KBM-7 (cell line): ENCODE results near the gene SEC22C.

Experiments
- DNase-seq: peaks from one replicate; pipeline ENCODE4 v3.0.0-alpha.2; 2015
- in situ Hi-C: fragments of 300-500 bp; cut with MboI; formaldehyde crosslinking; loops from 2 replicates; pipeline ENCODE4 v1.14.3; 2020; ENCODE audit warnings: low sequenced_read_pairs, low pct_unique_long_range_greater_than_20kb, mixed read lengths

SEC22C gene

DNA sequence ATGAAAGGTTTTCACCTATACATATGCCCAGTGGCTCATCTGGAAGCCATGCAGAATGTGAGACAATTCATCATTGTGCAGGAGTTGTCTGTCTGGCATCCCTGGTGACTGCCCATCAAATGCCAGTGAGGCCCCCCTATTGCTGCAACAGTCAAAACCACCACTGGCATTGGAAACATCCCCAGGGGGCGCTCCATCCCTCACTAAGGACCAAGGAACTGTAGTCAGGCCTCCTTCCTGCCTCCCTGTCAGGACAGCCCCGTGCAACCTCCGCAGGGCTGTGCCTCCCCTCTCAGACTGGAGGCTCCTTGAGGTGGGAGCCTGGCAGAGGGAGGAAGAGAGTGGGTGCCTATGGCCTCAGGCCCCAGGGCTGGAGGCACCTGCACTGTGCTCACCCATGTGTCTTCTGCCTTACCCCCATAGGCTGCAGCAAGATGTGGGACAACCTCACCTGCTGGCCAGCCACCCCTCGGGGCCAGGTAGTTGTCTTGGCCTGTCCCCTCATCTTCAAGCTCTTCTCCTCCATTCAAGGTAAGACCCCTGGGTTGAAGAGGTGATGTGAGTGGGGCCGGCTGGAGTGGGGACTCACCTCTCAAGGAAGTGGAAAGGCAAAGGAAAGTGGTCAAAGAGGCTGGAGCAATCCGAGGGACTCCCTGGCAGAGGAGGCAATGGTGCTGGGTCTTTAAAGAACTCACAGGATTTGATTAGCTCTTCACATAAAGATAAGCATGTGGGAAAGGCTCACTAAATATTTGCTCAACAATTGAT, 62.8 kb downstream of the SEC22C start:
- in situ Hi-C loops: no loop called here

DNA sequence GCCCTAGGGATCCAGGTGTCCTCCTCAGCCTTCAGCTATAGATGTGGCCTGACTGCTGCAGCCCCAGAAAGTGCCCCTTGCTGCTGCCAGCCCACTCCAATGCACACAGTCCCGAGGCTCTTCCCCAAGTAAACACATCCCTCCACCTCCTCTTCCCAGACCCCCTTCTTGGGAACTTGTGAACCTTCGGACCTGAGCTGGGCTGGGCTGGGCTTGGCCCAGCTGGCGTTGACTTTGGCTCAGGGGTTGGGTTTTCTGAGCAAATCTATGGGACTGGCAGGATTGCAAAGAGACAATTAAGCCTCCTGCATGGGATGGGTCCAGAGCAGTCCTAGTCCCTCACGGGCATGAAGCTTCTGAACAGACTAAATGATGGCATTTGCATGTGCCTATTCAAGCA, 64.7 kb downstream of the SEC22C start:
- DNase-seq: no peak
- in situ Hi-C loops: no loop called here

More for the DNA sequence above, 62.8 kb downstream of the SEC22C start:
- DNase-seq: no peak

DNA sequence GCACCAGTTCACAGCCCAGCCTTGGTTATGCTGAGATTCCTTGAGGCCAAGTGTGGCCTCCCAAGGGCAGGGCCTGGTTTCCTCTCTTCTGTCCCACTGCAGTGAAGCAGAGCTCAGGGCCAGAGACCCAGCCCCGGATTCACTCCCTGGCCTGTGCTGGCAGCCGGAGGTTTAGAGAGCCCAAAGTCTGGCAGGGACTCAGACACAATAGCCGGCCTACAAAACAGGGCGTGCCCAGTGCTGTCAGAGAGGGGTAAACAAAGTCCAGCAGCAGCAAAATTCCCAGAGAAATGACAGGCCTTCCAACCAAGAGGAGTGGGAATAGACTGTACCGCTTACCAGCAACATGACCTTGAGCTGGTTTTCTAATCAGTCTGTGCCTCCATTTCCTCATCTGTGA, 65.3 kb downstream of the SEC22C start:
- in situ Hi-C loops: no loop called here
- DNase-seq: no peak

DNA sequence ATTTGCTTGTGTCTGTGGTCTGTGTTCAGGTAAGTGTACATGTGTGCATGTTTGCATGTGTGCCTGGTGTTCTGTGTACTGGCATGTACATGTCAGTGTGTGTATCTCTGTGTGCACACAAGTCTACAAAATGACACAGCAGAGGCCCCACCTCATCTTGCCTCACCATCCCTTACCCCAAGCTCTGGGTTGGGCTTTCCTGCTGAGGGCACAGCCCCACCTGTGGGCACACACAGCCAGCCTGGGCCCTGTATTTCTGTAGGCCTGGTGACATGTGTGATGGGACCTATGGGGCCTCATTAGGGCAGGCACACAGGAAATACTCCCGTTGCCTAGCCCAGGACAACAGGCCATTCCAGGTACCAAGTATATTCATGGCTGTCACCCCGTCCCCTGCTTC, 65.8 kb downstream of the SEC22C start:
- in situ Hi-C loops: no loop called here
- no peak for DNase-seq

DNA sequence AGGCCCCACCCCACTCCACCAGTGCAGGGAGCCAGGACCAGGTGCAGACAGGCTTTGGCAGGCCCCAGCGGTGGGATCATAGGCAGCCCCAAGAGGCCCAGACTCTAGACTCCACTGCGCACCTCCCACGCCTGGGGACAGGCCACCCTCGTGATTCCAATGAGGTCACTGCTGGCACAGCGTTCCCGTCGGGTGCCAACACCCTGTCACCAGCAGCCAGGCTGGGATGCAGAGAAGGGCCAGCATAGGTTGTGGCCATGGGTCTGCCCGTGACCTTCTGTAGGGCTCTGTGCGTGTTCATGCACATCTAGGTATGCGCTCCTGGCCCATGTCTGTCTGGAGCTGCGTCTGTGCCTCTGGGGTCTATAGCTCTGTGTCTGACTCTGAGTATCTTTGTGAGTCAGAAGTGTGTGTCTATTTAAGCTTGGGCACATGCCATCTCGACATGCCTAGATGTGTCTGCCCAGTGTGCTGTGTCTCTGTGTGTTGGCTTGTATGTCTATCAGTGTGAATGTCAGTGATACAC, 66.3 kb downstream of the SEC22C start:
- in situ Hi-C loops: no loop called here

DNA sequence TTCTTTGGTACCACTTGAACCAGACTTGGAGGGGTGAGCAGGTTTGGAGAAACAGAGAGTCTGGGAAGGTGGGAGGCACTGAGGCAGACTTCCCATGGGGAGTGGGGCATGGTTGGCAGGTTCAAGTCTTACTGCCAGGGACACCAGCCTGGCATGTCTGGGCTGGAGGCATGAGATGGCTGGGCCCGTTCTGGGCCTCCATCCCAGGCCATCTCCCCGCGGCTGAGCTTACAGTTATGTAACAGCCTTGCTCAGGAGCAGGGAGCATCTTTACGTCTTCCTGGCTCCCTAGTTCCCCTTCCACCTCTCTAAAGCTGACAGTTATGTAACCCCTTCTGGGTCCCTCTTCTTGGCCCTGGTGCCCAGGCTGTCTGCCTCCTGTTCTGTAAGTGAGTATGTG, 66.9 kb downstream of the SEC22C start:
- in situ Hi-C loops: no loop called here

More for the DNA sequence above, 66.3 kb downstream of the SEC22C start:
- no peak for DNase-seq

DNA sequence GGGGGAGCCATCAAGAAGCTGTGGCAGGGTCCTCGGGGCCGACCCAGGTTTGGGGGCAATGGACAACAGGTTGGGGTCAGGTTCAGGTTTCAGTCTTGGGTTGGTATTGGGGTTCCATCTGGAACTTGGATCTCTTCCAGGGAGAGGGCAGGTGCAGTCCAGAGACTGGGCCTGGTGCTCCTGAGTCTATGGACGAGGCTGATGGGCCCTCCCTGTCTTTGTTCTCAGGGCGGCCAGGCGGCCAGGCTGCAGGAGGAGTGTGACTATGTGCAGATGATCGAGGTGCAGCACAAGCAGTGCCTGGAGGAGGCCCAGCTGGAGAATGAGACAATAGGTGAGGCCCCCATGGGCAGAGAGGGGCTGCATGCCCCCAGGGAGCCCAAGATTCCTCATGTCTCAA, 68.2 kb downstream of the SEC22C start:
- in situ Hi-C loops: no loop called here
- no peak for DNase-seq

More for the DNA sequence above, 66.9 kb downstream of the SEC22C start:
- no peak for DNase-seq

DNA sequence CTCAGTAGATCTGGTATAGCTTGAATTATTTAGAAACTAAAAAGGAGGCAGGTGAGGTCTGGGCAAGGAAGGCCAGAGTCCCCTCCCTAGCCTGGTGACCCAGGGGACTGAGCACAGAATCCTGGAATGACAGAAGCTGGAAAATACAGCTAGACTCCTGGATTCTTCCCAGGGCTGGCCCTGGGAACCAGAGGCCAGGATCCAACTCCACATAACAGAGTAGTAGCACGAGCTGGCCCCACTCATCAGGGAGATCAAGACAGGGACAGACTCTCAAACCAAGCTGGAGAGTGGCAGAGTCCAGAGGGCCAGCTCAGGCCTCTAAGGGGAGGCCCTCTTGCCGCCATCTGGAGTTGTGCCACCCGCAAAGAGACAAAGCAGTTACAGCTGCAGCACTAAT, 68.6 kb downstream of the SEC22C start:
- in situ Hi-C loops: no loop called here
- no peak for DNase-seq

DNA sequence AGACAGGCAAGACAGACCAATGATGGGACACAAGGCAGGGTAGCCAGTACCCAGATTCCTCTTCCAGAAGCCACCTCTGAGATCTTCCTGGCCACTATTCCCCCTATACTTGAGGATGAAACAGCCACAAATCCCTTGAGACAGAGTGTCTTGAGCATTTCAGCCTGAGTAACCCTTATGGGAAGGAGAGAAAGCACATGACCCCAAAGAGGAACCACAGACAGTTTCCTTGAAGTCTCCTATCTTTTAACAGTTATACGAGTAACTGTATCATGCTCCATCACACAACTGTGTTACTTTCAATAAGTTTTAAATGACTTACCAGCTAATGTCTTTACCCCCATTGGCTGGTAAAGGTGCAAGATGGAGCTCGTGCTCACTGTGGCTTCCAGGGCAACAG, 70.0 kb downstream of the SEC22C start:
- in situ Hi-C loops: no loop called here
- DNase-seq: no peak

DNA sequence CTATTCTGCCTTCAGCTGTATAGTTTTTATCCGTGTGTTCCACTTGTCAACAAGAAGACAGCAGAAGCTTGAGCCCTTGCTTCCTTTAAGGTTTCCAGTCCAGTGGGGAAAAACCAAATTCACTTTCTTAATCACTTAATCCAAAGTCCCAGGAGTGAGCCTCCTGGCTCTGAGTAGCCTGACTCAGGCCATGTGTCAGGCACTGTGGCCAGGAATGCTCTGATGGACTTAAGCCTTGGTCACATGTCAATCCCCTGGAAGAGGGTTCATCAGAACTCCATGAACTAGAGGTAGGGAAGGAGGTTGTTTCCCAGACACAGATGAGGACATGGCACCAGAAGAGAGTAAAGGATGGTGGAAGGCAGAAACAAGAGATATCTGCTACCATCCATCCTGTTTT, 70.6 kb downstream of the SEC22C start:
- DNase-seq: no peak
- in situ Hi-C loops: no loop called here

DNA sequence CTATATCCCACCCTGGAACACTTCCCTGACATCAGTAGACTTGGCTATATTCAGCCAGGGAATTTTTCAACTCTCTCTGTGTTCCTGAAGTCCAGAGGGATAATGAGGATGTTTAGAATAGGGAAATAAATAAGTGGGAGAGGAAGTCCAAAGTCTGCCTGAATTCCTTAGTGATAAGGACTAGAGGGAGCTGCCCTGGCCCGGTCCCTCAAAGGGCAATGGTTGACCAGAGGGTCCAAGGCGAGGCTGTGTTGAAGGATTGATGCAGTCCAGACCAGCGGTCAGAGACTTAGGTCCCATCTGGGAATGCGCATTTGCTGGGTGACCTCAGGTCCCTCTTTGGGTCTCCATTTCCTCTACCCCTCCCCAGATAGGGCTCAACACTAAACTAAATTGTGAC, 71.4 kb downstream of the SEC22C start:
- in situ Hi-C loops: no loop called here
- DNase-seq: no peak

DNA sequence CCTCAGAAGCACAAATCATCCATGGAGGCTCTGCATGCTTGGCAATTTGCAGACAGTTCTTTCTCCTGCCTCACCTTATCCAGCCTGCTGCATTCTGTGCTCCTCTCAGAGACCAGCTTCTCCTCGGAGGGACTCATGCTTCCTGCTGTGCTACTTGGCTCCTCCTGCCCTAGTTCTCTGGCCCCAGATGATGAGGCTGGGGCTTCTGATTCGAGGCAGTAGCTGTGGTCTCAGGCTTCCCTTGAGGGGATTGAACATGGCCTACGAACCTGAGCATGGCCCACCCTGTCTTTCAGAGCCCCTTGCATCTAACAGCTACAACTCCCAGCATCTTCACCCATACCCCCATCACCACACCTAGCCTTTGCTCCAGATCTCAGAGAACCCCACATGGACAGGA, 72.7 kb downstream of the SEC22C start:
- in situ Hi-C loops: no loop called here
- no peak for DNase-seq

DNA sequence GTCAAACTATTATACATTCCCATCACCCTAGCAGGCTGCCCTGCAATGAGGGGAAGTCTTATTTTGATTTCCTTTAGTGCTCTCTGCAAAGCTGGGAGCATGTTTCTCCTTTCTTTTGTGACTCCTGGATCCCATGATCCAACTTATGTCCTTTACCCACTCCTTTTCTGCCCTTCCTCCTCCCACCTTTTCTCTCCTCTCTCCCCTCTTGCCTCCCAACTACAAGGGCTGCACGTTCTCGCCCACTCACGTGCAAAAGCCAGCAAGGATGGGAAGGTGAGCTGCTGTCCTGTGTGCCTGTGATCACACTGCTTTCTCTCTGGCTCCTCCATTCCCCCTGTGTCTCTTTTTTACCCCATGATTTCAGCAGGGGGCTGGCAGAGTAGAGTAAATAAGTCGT, 73.2 kb downstream of the SEC22C start:
- no peak for DNase-seq
- in situ Hi-C loops: no loop called here

DNA sequence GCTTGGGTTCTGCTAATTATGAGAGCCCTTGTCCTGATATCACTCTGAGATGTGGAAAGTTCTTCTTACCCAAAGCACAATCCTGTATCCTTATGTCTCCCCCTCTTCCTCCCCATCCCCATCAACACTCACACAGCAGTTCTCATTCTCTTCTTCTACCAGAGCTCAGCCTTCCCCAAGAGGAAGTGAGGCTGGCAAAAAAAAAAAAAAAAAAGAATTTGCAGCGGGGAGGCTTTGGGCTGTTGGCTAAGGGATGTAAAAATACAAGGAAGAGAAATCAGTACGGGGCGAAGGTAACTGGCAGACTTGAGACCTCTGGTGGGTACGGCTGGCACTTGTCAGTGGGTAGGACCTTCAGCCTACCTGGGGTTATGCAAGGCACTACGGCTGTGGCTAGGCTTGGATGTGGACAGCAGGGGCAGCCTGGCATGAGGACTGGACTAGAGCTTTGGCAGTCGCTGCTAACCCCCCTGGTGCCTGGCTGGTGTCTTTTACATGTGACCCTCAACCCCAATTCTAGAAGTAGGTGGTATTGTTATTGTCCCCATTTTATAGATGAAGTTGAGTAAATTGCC, 73.9 kb downstream of the SEC22C start:
- in situ Hi-C loops: no loop called here

DNA sequence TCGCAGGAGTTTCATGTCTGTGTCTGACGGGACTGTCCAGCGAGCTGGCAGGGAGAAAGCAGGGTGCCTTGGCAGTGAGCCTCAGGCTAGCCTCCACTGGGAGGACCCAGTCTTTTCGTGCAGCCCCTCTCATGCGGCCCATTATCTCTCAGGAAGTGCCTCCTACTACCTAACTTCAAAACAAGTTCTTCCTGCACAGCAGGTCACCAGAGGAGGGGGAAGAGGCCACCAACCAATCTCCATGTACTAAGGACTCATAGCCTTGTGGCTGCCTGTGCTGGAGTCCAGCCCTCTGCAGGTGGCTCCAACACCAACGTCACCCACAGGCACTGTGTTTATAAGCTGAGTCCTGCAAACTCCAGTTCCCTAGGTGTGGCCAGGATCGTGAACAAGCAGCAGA, 74.5 kb downstream of the SEC22C start:
- DNase-seq: peak; percentile 45
- in situ Hi-C loops: no loop called here

More for the DNA sequence above, 73.9 kb downstream of the SEC22C start:
- DNase-seq: peak; percentile 72

DNA sequence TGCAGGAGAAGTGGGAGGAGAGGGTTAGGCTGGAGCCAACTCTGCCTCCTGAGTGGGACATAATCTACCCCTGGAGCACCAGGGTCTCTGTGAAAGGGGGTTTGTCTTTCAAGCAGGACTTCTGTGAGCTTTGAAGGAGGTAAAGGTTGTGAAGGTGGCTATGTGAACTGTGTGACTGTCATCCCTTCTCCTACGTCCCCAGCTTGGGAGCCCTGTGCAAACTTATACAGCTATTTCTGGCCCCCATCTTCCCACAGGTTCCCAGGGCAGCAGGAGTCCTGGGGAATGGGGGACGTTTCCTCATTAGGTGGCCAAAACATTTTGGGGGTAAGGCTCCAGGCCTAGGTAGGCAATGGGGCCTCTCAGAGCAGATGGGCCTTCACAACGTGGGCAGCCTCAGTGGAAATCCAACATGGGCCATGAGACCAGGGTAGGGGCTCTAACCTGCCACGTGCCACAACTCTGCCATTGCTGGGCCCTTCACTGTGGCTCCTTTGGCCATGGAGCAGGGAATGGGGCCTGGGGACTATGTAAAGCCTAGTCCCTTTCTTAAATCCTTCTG, 75.8 kb downstream of the SEC22C start:
- no peak for DNase-seq
- in situ Hi-C loops: no loop called here

DNA sequence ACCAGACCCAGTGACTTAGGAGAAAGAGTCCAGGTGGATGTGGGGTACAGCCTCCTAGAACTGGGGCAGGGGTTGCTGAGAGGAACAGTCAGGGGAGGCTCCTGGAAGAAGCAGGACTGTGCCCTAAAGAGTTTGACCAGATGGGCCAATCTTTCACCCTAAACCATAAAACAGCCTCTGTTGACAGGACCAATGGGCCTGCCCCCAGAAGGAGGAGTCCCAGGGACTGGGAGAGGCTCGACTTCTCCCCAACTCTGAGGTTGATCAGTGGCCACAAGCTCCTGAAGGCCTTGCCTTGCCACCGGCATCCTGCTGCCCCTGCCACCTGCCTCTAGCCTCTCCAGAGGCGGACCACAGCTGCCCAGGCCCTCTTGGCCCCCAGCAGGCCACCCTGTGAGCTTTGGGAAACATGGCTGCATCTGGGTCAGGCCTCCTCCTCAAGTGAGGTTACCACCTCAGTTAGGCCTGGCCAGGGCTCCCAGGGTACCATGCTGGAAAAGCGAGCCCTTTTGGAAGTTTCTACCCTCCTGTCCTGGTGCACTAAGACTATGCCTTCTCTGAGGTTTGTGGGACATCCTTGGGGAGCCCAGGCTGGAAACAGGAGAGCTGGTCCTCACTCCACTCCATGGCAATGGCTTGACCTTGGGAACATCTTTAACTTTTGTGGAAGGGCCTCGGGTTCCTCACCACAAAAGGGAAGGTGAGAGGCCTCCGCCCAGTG, 76.5 kb downstream of the SEC22C start:
- in situ Hi-C loops: no loop called here
- no peak for DNase-seq

DNA sequence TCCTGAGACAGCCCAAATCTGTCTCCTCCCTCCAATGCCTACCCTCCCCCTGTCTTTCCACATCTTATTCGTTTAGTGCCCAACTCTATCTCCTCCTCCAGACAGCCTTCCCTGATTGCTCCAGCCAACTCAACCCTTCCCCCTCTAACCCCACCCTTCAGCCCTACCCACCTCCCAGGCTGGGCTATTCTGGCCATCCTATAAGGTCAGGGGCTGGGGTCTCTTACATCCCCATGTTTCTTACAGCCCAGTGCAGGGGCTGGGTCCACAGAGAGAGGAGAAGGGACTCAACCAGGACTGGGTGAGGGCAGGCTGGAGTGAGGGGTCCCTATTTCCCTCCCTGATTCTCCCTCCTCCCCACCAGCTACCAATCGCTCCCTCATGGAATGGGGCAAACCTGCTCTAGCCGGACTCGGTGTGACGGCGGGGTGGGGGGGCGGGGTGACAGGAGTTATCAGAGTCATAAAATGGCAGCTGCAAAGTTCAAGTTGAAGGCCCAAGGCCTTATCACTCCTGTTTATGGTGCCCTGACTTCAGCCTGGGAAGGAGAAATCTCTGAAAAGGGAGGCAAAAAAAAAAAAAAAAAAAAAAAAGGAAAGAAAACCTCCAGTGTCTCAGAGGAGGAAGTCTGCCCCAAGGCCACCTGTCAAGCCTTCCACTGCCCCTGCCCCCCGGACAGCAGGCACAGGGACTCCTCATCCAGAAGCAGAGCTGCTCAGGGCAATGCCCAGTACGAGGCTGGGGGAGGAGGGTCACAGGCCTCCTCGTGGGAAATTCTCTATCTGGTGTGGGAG, 77.2 kb downstream of the SEC22C start:
- in situ Hi-C loops: no loop called here
- no peak for DNase-seq

DNA sequence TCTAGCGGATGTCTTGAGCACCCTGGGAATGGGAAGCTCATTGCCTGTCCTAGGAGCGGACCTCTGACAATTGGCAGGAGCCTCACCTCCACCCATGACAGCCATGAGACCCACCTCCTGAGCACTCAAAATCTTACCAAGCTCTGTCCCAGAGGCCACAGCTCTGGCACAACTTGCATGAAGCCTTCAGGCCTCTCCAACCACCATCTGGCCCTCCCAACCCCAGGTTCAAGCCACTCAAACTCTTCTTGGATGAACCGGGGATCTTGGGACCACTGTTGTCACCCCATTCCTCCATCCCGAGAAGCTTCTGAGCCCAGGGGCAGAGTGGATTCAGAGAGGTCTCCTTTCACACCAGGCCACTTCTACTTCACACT, 77.8 kb downstream of the SEC22C start:
- in situ Hi-C loops: no loop called here
- no peak for DNase-seq
